Dedifferentiated amniotic fluid mesenchymal stem cell (primary cell): ENCODE results near the gene DGUOK.

ENCODE experiments used
- DNase-seq: peaks from one replicate; pipeline ENCODE4 v3.0.0-alpha.2; 2016; ENCODE audit errors: extremely low spot score

The DGUOK gene

GRCh38 chr2:73947412-73948018 lies 20.8 kb downstream of the DGUOK start:
- DNase-seq: no peak

- no peak for DNase-seq
Measured at GRCh38 chr2:73949802-73950201, 23.1 kb downstream of the DGUOK start.

GRCh38 chr2:73952499-73953446 lies 26.1 kb downstream of the DGUOK start:
- no peak for DNase-seq

- no peak for DNase-seq
Measured at GRCh38 chr2:73956218-73956865, 29.7 kb downstream of the DGUOK start.

- DNase-seq: no peak
Measured at GRCh38 chr2:73961274-73961673, 34.6 kb downstream of the DGUOK start.

- no peak for DNase-seq
Measured at GRCh38 chr2:73961823-73962615, 35.3 kb downstream of the DGUOK start.

GRCh38 chr2:73962798-73963197 lies 36.1 kb downstream of the DGUOK start:
- no peak for DNase-seq

- DNase-seq: no peak
Measured at GRCh38 chr2:73963385-73964120, 36.9 kb downstream of the DGUOK start.

- DNase-seq: no peak
Measured at GRCh38 chr2:73964223-73964622, 37.5 kb downstream of the DGUOK start.

GRCh38 chr2:73965053-73965452 lies 38.4 kb downstream of the DGUOK start:
- no peak for DNase-seq

- no peak for DNase-seq
Measured at GRCh38 chr2:73968357-73968937, 41.8 kb downstream of the DGUOK start.

- DNase-seq: no peak
Measured at GRCh38 chr2:73969356-73969755, 42.7 kb downstream of the DGUOK start.

- DNase-seq: no peak
Measured at GRCh38 chr2:73970141-73970803, 43.6 kb downstream of the DGUOK start.

GRCh38 chr2:73970850-73971471 lies 44.3 kb downstream of the DGUOK start:
- no peak for DNase-seq

GRCh38 chr2:73971722-73972121 lies 45.0 kb downstream of the DGUOK start:
- peak; percentile 16 for DNase-seq

- no peak for DNase-seq
Measured at GRCh38 chr2:73972846-73973245, 46.2 kb downstream of the DGUOK start.

- no peak for DNase-seq
Measured at GRCh38 chr2:73975731-73976130, 49.1 kb downstream of the DGUOK start.

- no peak for DNase-seq
Measured at GRCh38 chr2:73976803-73977202, 50.1 kb downstream of the DGUOK start.

- DNase-seq: no peak
Measured at GRCh38 chr2:73977466-73977865, 50.8 kb downstream of the DGUOK start.

GRCh38 chr2:73979021-73979420 lies 52.3 kb downstream of the DGUOK start:
- DNase-seq: no peak
